Liver (tissue), 9 donors: Measurements from ENCODE around the gene PAPOLA. TPM values are rescaled to one million over a fixed set of nuclear protein-coding genes. Genes with fewer than 3 reads are reported as not detected.

ENCODE experiments used
- DNase-seq: peaks from one replicate; pipeline ENCODE4 v3.0.0-alpha.2; 2017; ENCODE audit warnings: low spot score
- H3K27ac ChIP-seq, 2 donors: one replicate each; pipeline ENCODE4 v1.7.0; 2013; ENCODE audit warnings: inconsistent platforms in 2 of 2, low read length in 2 of 2, control low read depth in 1 of 2, low read depth in 1 of 2, mild to moderate bottlenecking in 1 of 2
- H3K27me3 ChIP-seq, 4 donors: one replicate each; pipeline versions ENCODE4 v1.6.1 to v1.7.0; 2013; ENCODE audit warnings: low read length in 3 of 4, inconsistent platforms in 1 of 4, mild to moderate bottlenecking in 1 of 4, moderate library complexity in 1 of 4; ENCODE audit not compliant: control insufficient read depth in 4 of 4, insufficient read depth in 4 of 4
- H3K36me3 ChIP-seq, 4 donors: one replicate each; pipeline versions ENCODE4 v1.6.1 to v1.7.0; 2013; ENCODE audit warnings: low read length in 3 of 4, mild to moderate bottlenecking in 3 of 4, low read depth in 1 of 4, moderate library complexity in 1 of 4; ENCODE audit not compliant: control insufficient read depth in 4 of 4, insufficient read depth in 3 of 4
- H3K4me1 ChIP-seq, 4 donors: one replicate each; pipeline versions ENCODE4 v1.6.1 to v1.7.0; 2013; ENCODE audit warnings: low read length in 3 of 4, mild to moderate bottlenecking in 3 of 4, moderate library complexity in 1 of 4; ENCODE audit not compliant: control insufficient read depth in 4 of 4, insufficient read depth in 4 of 4
- H3K4me3 ChIP-seq, 3 donors: one replicate each; pipeline versions ENCODE4 v1.6.1 to v1.7.0; 2013; ENCODE audit warnings: low read length in 3 of 3, control low read depth in 1 of 3, low read depth in 1 of 3, mild to moderate bottlenecking in 1 of 3
- H3K9ac ChIP-seq, 2 donors: one replicate each; pipeline ENCODE4 v1.7.0; 2013; ENCODE audit warnings: low read length in 2 of 2, mild to moderate bottlenecking in 2 of 2, moderate library complexity in 2 of 2, control low read depth in 1 of 2, low read depth in 1 of 2
- H3K9me3 ChIP-seq, 4 donors: one replicate each; pipeline versions ENCODE4 v1.6.1 to v1.7.0; 2013; ENCODE audit warnings: low read length in 3 of 4; ENCODE audit not compliant: control insufficient read depth in 4 of 4
- ATF3 ChIP-seq: IDR thresholded peaks from 2 replicates; pipeline ENCODE4 v1.6.1; 2016; ENCODE audit warnings: antibody characterized with exemption
- EGR1 ChIP-seq, 2 donors: IDR thresholded peaks; 2 replicates each; pipeline ENCODE4 v1.6.1; 2016 to 2018; ENCODE audit warnings: antibody characterized with exemption in 2 of 2, low read depth in 2 of 2
- FOXA1 ChIP-seq: IDR thresholded peaks from 2 replicates; pipeline ENCODE4 v1.6.1; 2016; ENCODE audit warnings: antibody characterized with exemption
- FOXA2 ChIP-seq: IDR thresholded peaks from 2 replicates; pipeline ENCODE4 v1.6.1; 2016; ENCODE audit warnings: antibody characterized with exemption
- HNF4A ChIP-seq, 2 donors: conservative IDR thresholded peaks; 2 replicates each; pipeline ENCODE4 v1.6.1; 2016; ENCODE audit warnings: antibody characterized with exemption in 2 of 2, mild to moderate bottlenecking in 2 of 2
- HNF4G ChIP-seq: IDR thresholded peaks from 2 replicates; pipeline ENCODE4 v1.6.1; 2016; ENCODE audit warnings: antibody characterized with exemption
- NR2F2 ChIP-seq: IDR thresholded peaks from 2 replicates; pipeline ENCODE4 v1.6.1; 2016; ENCODE audit warnings: antibody characterized with exemption
- REST ChIP-seq: IDR thresholded peaks from 2 replicates; pipeline ENCODE4 v1.6.1; 2016; ENCODE audit warnings: antibody characterized with exemption, mild to moderate bottlenecking
- SP1 ChIP-seq: IDR thresholded peaks from 2 replicates; pipeline ENCODE4 v1.6.1; 2018; ENCODE audit warnings: antibody characterized with exemption, mild to moderate bottlenecking
- YY1 ChIP-seq: IDR thresholded peaks from 2 replicates; pipeline ENCODE4 v1.6.1; 2016; ENCODE audit warnings: antibody characterized with exemption, mild to moderate bottlenecking
- WGBS: extraction: QIAGEN DNeasy Blood & Tissue Kit; methylation state at CpG from one replicate; pipeline ENCODE4 v1.1.7; 2013; 5-methylcytosine and 5-hydroxymethylcytosine counted together
- polyA plus RNA-seq, 2 donors: library from polyadenylated mRNA; stranded (reverse) in 1 of 2; unstranded in 1 of 2; fragments of 200-250 nt in 1 of 2; fragments of >200 nt in 1 of 2; fragmentation: Nextera tagmentation in 1 of 2; extraction: Ambion mirVana in 1 of 2; gene quantifications; one replicate each; pipeline versions ENCODE4 v1.2.1 to v1.2.3, GENCODE V29; 2013 to 2015
- total RNA-seq, 2 donors: library from RNA; depleted of rRNA; stranded (reverse); fragments of >200 nt; gene quantifications; one replicate each; pipeline ENCODE4 v1.2.3, GENCODE V29; 2014
- TF ChIP-seq, protein P1 (sequence below): fragments of 150-350 bp; IDR thresholded peaks from 2 replicates; pipeline ENCODE4 v1.5.1; 2017; ENCODE audit warnings: improper control_type of control experiment, low read depth, low read length; ENCODE audit not compliant: missing input control
- TF ChIP-seq, protein P2 (sequence below): IDR thresholded peaks from 2 replicates; pipeline ENCODE4 v1.6.1; 2016; ENCODE audit warnings: antibody characterized with exemption
- donor health status: healthy.
- donor health status: healthy.
- donor health status: healthy.
- donor health status: healthy.
- donor health status: healthy.

Gene PAPOLA
- total and polyA plus RNA-seq, 4 donors = 29.4 to 107 (median 71.6) TPM

DNA sequence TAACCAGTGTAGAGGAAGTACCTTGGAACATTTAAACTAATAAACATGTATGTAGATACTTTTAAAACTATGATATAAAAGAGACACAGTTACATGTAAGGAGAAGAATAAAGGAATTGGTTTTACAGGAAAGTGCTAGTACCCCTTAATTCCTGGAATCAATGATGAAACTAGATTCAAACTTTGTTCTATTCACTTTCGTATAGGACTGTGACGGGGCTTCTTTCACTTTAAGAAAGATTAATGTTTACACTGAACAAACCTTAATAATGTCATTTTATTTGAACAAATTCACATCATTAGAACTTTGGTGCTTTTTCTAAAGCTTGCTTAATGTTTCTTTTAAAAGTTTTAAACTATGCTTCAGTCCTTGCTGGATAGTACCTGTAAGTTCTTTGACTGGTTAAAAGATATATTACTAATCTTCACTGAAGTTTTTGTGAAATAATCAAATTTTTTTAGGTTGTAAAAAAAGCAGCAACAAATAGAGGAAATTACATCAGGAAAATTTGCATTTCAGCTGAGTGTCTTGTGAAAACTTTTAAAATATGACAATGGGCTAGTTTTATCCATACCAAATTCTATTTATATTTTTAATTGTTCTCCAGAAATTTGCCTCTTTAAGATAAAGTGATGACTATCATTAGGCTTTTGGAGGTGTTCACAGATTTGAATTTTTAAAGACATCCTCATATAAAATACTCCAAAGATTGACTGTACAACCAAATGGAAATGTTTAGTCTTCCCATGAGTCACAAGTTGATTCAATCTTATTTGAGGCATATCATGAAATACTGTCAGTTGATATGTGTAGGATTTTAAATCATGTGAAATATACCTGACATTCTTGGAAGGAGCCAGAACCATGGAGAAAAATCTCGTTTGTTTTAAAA, 36.2 kb downstream of the PAPOLA start (continued):
- TF ChIP-seq, protein P1, sequence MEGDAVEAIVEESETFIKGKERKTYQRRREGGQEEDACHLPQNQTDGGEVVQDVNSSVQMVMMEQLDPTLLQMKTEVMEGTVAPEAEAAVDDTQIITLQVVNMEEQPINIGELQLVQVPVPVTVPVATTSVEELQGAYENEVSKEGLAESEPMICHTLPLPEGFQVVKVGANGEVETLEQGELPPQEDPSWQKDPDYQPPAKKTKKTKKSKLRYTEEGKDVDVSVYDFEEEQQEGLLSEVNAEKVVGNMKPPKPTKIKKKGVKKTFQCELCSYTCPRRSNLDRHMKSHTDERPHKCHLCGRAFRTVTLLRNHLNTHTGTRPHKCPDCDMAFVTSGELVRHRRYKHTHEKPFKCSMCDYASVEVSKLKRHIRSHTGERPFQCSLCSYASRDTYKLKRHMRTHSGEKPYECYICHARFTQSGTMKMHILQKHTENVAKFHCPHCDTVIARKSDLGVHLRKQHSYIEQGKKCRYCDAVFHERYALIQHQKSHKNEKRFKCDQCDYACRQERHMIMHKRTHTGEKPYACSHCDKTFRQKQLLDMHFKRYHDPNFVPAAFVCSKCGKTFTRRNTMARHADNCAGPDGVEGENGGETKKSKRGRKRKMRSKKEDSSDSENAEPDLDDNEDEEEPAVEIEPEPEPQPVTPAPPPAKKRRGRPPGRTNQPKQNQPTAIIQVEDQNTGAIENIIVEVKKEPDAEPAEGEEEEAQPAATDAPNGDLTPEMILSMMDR = no peak
- TF ChIP-seq FOXA2 (no peak), EGR1 (IDR thresholded peaks at IDR 0.05; ENCODE audit: low read depth in 2 of 2) (no peak), NR2F2 (no peak)
- TF ChIP-seq, protein P2, sequence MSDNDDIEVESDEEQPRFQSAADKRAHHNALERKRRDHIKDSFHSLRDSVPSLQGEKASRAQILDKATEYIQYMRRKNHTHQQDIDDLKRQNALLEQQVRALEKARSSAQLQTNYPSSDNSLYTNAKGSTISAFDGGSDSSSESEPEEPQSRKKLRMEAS = no peak

GRCh38 chr14:96538990-96539317, 36.8 kb downstream of the PAPOLA start:
- H3K4me3 ChIP-seq = no peak overlapping the region
- WGBS = 34% methylated on average over 1 of the region's 1 CpG

DNA sequence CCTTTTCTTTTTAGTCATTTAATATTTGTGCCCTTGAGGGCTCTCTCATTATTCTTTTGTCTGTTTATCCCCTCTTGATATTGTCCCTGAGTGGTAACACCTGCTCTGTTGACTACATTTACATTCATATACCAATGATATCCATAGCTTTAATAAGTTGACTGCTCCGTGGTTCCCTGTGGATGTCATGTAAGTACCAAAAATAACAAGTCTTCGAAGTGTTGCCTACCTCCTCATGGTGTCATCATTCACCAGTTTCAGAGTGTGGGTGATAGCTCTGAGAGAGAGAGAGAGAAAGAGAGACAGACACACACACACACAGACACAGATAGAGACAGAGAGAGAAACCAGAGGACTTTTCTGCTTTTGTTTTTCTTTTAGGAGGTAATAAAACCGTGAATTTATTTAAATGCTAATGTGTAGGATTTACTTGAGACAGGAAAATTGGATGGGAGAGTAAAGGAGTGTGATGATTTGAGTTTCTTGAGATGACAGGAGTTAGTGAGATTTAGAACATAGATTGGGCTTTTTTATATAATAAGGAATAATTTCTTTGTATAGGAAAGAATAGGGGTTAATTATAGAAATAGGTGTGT, 52.2 kb downstream of the PAPOLA start:
- Histone ChIP-seq H3K9me3 (no peaks in the 10 kb centered on the region), H3K36me3 (peaks cover 5 to 41% (median 36%) of the 10 kb centered on the region in 4 donors), H3K4me1 (peaks cover 0 to 4% (median 1%) of the 10 kb centered on the region in 4 donors), H3K27me3 (no peaks in the 10 kb centered on the region), H3K9ac (no peak overlapping the region), H3K4me3 (no peak overlapping the region), H3K27ac (no peak overlapping the region)
- 88% methylated on average over 3 of the region's 3 CpGs for WGBS
- no peak for DNase-seq
- TF ChIP-seq FOXA1 (no peak), REST (no peak), ATF3 (no peak), YY1 (no peak), HNF4G (no peak)
- TF ChIP-seq, protein P1 = no peak

More at GRCh38 chr14:96538990-96539317, 36.8 kb downstream of the PAPOLA start:
- H3K36me3 ChIP-seq = peaks cover 2 to 22% (median 5%) of the 10 kb centered on the region in 4 donors
- H3K4me1 ChIP-seq = peaks cover 0 to 13% (median 5%) of the 10 kb centered on the region in 4 donors
- H3K9me3 ChIP-seq = no peaks in the 10 kb centered on the region
- peak overlapping the region; percentile 24 to 75 for H3K27ac ChIP-seq
- DNase-seq = no peak
- peak overlapping the region in 1 of 2 donors; percentile 34 for H3K9ac ChIP-seq
- H3K27me3 ChIP-seq = no peaks in the 10 kb centered on the region
- peak; percentile 18 to 32 for TF ChIP-seq HNF4A (conservative IDR thresholded peaks at IDR 0.05)
- peak; percentile 11 for TF ChIP-seq SP1
- TF ChIP-seq HNF4G = no peak
- TF ChIP-seq REST = no peak
